K562 (cell line): ENCODE results near the gene HSF5. TPM values are rescaled to one million over a fixed set of nuclear protein-coding genes. Genes with fewer than 3 reads are reported as not detected.

ENCODE experiments used
- ARID2 ChIP-seq: fragments of 450-650 bp; IDR thresholded peaks from 2 replicates; pipeline ENCODE4 v1.6.1; 2017; ENCODE audit warnings: antibody characterized with exemption, mild to moderate bottlenecking
- CREM ChIP-seq: IDR thresholded peaks from 2 replicates; pipeline ENCODE4 v1.6.1; 2014; ENCODE audit warnings: antibody characterized with exemption, low read depth
- ZEB2 ChIP-seq: fragments of 450-650 bp; IDR thresholded peaks from 2 replicates; pipeline ENCODE4 v1.6.1; 2016
- polyA plus RNA-seq, 8 experiments: library from polyadenylated mRNA; depleted of rRNA in 4 of 8; stranded (reverse) in 5 of 8; unstranded in 3 of 8; fragments of >200 nt; fragmentation: Nextera tagmentation in 2 of 8; fragmentation: Illumina TruSeq in 1 of 8; extraction: Ambion mirVana in 2 of 8; extraction: Trizol in 1 of 8; gene quantifications; 2 replicates each; pipeline versions ENCODE4 v1.2.1 to v1.2.3, GENCODE V29; 2011 to 2014; ENCODE audit warnings: inconsistent platforms in 1 of 8, missing spikeins in 1 of 8
- total RNA-seq, 7 experiments: library from RNA; depleted of rRNA in 6 of 7; stranded (reverse); fragments of >200 nt in 6 of 7; fragmentation: Illumina TruSeq in 2 of 7; extraction: Trizol in 2 of 7; gene quantifications; 2 replicates each; pipeline versions ENCODE4 v1.2.1 to v1.2.3, GENCODE V29; 2011 to 2021; ENCODE audit warnings: low replicate concordance in 1 of 7
- TF ChIP-seq, protein P1 (sequence below): fragments of 200-600 bp; sonication (generic); IDR thresholded peaks from one replicate; pipeline ENCODE4 v1.6.1; 2012; ENCODE audit warnings: mild to moderate bottlenecking, low read depth, low read length, inconsistent platforms
- TF ChIP-seq, protein P2 (sequence below), 2 experiments: fragments of 450-650 bp; conservative IDR thresholded peaks; 2 replicates each; pipeline ENCODE4 v1.6.1; 2017; ENCODE audit warnings: mild to moderate bottlenecking in 2 of 2, moderate library complexity in 2 of 2
- TF ChIP-seq, protein P3 (sequence below), 3 experiments: fragments of 200-800 bp in 1 of 3; fragments of 250-450 bp in 1 of 3; fragments of 450-650 bp in 1 of 3; sonication (Bioruptor Pico) in 1 of 3; sonication (Bioruptor generic) in 1 of 3; formaldehyde crosslinking in 1 of 3; IDR thresholded peaks; 2 replicates each; pipeline versions ENCODE4 v1.6.1 to v1.8.0; 2016 to 2022; ENCODE audit warnings: mild to moderate bottlenecking in 2 of 3, missing genetic modification characterization in 2 of 3, missing compliant biosample characterization in 1 of 3, moderate library complexity in 1 of 3

HSF5 gene
- total and polyA plus RNA-seq, 9 of the 15 experiments (the other 6 are each of a cell fraction or from before 2014, with no cell fraction given) = 0.04 TPM; not detected in 8

DNA sequence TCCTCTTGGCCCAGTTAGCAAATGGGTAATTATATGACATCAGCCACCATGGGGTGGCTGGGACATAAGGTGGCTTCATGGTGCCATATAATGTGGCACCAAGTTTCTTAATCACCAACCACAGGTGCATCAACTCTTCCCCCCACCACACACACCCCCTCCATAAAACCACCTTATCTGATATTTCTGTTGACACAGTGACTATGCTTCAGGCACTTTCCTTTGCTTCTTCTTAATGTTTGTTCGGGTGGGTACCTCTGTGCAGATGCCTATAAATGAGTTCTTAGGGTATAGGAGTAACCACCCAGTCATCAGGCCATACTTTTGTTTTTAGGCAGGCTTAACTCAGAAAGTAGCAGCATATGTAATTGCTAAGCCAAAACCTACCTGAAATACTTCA is 100.4 kb downstream of the HSF5 start (continued):
- TF ChIP-seq, protein P1, sequence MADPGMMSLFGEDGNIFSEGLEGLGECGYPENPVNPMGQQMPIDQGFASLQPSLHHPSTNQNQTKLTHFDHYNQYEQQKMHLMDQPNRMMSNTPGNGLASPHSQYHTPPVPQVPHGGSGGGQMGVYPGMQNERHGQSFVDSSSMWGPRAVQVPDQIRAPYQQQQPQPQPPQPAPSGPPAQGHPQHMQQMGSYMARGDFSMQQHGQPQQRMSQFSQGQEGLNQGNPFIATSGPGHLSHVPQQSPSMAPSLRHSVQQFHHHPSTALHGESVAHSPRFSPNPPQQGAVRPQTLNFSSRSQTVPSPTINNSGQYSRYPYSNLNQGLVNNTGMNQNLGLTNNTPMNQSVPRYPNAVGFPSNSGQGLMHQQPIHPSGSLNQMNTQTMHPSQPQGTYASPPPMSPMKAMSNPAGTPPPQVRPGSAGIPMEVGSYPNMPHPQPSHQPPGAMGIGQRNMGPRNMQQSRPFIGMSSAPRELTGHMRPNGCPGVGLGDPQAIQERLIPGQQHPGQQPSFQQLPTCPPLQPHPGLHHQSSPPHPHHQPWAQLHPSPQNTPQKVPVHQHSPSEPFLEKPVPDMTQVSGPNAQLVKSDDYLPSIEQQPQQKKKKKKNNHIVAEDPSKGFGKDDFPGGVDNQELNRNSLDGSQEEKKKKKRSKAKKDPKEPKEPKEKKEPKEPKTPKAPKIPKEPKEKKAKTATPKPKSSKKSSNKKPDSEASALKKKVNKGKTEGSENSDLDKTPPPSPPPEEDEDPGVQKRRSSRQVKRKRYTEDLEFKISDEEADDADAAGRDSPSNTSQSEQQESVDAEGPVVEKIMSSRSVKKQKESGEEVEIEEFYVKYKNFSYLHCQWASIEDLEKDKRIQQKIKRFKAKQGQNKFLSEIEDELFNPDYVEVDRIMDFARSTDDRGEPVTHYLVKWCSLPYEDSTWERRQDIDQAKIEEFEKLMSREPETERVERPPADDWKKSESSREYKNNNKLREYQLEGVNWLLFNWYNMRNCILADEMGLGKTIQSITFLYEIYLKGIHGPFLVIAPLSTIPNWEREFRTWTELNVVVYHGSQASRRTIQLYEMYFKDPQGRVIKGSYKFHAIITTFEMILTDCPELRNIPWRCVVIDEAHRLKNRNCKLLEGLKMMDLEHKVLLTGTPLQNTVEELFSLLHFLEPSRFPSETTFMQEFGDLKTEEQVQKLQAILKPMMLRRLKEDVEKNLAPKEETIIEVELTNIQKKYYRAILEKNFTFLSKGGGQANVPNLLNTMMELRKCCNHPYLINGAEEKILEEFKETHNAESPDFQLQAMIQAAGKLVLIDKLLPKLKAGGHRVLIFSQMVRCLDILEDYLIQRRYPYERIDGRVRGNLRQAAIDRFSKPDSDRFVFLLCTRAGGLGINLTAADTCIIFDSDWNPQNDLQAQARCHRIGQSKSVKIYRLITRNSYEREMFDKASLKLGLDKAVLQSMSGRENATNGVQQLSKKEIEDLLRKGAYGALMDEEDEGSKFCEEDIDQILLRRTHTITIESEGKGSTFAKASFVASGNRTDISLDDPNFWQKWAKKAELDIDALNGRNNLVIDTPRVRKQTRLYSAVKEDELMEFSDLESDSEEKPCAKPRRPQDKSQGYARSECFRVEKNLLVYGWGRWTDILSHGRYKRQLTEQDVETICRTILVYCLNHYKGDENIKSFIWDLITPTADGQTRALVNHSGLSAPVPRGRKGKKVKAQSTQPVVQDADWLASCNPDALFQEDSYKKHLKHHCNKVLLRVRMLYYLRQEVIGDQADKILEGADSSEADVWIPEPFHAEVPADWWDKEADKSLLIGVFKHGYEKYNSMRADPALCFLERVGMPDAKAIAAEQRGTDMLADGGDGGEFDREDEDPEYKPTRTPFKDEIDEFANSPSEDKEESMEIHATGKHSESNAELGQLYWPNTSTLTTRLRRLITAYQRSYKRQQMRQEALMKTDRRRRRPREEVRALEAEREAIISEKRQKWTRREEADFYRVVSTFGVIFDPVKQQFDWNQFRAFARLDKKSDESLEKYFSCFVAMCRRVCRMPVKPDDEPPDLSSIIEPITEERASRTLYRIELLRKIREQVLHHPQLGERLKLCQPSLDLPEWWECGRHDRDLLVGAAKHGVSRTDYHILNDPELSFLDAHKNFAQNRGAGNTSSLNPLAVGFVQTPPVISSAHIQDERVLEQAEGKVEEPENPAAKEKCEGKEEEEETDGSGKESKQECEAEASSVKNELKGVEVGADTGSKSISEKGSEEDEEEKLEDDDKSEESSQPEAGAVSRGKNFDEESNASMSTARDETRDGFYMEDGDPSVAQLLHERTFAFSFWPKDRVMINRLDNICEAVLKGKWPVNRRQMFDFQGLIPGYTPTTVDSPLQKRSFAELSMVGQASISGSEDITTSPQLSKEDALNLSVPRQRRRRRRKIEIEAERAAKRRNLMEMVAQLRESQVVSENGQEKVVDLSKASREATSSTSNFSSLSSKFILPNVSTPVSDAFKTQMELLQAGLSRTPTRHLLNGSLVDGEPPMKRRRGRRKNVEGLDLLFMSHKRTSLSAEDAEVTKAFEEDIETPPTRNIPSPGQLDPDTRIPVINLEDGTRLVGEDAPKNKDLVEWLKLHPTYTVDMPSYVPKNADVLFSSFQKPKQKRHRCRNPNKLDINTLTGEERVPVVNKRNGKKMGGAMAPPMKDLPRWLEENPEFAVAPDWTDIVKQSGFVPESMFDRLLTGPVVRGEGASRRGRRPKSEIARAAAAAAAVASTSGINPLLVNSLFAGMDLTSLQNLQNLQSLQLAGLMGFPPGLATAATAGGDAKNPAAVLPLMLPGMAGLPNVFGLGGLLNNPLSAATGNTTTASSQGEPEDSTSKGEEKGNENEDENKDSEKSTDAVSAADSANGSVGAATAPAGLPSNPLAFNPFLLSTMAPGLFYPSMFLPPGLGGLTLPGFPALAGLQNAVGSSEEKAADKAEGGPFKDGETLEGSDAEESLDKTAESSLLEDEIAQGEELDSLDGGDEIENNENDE = no peak
- TF ChIP-seq, protein P2, sequence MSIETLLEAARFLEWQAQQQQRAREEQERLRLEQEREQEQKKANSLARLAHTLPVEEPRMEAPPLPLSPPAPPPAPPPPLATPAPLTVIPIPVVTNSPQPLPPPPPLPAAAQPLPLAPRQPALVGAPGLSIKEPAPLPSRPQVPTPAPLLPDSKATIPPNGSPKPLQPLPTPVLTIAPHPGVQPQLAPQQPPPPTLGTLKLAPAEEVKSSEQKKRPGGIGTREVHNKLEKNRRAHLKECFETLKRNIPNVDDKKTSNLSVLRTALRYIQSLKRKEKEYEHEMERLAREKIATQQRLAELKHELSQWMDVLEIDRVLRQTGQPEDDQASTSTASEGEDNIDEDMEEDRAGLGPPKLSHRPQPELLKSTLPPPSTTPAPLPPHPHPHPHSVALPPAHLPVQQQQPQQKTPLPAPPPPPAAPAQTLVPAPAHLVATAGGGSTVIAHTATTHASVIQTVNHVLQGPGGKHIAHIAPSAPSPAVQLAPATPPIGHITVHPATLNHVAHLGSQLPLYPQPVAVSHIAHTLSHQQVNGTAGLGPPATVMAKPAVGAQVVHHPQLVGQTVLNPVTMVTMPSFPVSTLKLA (conservative IDR thresholded peaks at IDR 0.05) = no peak
- TF ChIP-seq, protein P3, sequence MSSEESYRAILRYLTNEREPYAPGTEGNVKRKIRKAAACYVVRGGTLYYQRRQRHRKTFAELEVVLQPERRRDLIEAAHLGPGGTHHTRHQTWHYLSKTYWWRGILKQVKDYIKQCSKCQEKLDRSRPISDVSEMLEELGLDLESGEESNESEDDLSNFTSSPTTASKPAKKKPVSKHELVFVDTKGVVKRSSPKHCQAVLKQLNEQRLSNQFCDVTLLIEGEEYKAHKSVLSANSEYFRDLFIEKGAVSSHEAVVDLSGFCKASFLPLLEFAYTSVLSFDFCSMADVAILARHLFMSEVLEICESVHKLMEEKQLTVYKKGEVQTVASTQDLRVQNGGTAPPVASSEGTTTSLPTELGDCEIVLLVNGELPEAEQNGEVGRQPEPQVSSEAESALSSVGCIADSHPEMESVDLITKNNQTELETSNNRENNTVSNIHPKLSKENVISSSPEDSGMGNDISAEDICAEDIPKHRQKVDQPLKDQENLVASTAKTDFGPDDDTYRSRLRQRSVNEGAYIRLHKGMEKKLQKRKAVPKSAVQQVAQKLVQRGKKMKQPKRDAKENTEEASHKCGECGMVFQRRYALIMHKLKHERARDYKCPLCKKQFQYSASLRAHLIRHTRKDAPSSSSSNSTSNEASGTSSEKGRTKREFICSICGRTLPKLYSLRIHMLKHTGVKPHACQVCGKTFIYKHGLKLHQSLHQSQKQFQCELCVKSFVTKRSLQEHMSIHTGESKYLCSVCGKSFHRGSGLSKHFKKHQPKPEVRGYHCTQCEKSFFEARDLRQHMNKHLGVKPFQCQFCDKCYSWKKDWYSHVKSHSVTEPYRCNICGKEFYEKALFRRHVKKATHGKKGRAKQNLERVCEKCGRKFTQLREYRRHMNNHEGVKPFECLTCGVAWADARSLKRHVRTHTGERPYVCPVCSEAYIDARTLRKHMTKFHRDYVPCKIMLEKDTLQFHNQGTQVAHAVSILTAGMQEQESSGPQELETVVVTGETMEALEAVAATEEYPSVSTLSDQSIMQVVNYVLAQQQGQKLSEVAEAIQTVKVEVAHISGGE (CRISPR knock-in tag; IDR thresholded peaks at IDR 0.05) = no peak
- TF ChIP-seq ZEB2 (peak; percentile 82; the same call in 1 of the 2 replicates), ARID2 (no peak), CREM (0 out of 2 replicates have a peak, but pooled peaks have one; percentile 24)
